IMR-90 (cell line): ENCODE results near the gene STIL. TPM values are rescaled to one million over a fixed set of nuclear protein-coding genes. Genes with fewer than 3 reads are reported as not detected.

Source experiments
- ATAC-seq: fragments of 200-7000 bp; cut with Tn5 transposase; 2 replicates; pipeline ENCODE4 v1.9.1; 2020; ENCODE audit warnings: low read depth, mild to moderate bottlenecking, moderate library complexity
- BruUV-seq: library from RNA; stranded (reverse); fragments of 400-500 nt; replicated peaks from 2 replicates; lab custom pipeline; 2021; lab: Mats Ljungman, UMichigan
- CTCF ChIA-PET: fragments of 300-600 bp; formaldehyde crosslinking; extraction: SDS; loops from one replicate; lab custom pipeline; 2021; ENCODE audit warnings: antibody characterized with exemption; lab: Yijun Ruan, JAX
- POLR2A ChIA-PET: fragments of 300-600 bp; sonication (Branson Sonifier 250); formaldehyde crosslinking; loops from one replicate; lab custom pipeline; 2022; ENCODE audit warnings: antibody characterized with exemption; ENCODE audit not compliant: unreplicated experiment; lab: Charles Lee
- DNase-seq: peaks from one replicate; pipeline ENCODE4 v3.0.0; 2013
- H2AFZ ChIP-seq: replicated peaks from 2 replicates; pipeline ENCODE3; 2013; ENCODE audit warnings: low read length, mild to moderate bottlenecking; ENCODE audit not compliant: poor library complexity
- H2AK5ac ChIP-seq: 2 replicates; pipeline ENCODE4 v1.6.1; 2013; ENCODE audit warnings: low read depth, low read length, inconsistent platforms
- H2AK9ac ChIP-seq: replicated peaks from 2 replicates; pipeline ENCODE3; 2013; ENCODE audit warnings: mild to moderate bottlenecking, low read depth, low read length, moderate library complexity; ENCODE audit not compliant: poor library complexity
- H2BK120ac ChIP-seq: 2 replicates; pipeline ENCODE4 v1.6.1; 2013; ENCODE audit warnings: low read depth, low read length, inconsistent platforms
- H2BK15ac ChIP-seq: 3 replicates; pipeline ENCODE4 v1.6.1; 2013; ENCODE audit warnings: low read depth, low read length, inconsistent platforms
- H2BK20ac ChIP-seq: 2 replicates; pipeline ENCODE4 v1.6.1; 2013; ENCODE audit warnings: low read depth, mild to moderate bottlenecking, inconsistent platforms, low read length, moderate library complexity
- H2BK5ac ChIP-seq: 2 replicates; pipeline ENCODE4 v1.6.1; 2013; ENCODE audit warnings: mild to moderate bottlenecking, low read depth, low read length, inconsistent platforms; ENCODE audit not compliant: poor library complexity, severe bottlenecking
- H3K14ac ChIP-seq: replicated peaks from 2 replicates; pipeline ENCODE4 v1.6.1; 2013; ENCODE audit warnings: low read depth, low read length, inconsistent platforms
- H3K18ac ChIP-seq: 2 replicates; pipeline ENCODE4 v1.6.1; 2013; ENCODE audit warnings: low read depth, low read length, control low read depth
- H3K23ac ChIP-seq: 2 replicates; pipeline ENCODE4 v1.6.1; 2013; ENCODE audit warnings: low read depth, low read length, inconsistent platforms
- H3K27ac ChIP-seq: 2 replicates; pipeline ENCODE4 v1.5.1; 2013; ENCODE audit warnings: mild to moderate bottlenecking, control low read depth, low read length; ENCODE audit not compliant: insufficient read depth
- H3K27me3 ChIP-seq: 2 replicates; pipeline ENCODE4 v1.6.1; 2013; ENCODE audit warnings: low read length; ENCODE audit not compliant: control insufficient read depth, insufficient read depth
- H3K36me3 ChIP-seq: 2 replicates; pipeline ENCODE4 v1.6.1; 2013; ENCODE audit warnings: low read length, mixed read lengths; ENCODE audit not compliant: control insufficient read depth, insufficient read depth
- H3K4ac ChIP-seq: 2 replicates; pipeline ENCODE4 v1.6.1; 2013; ENCODE audit warnings: low read depth, low read length, inconsistent platforms
- H3K4me1 ChIP-seq: 2 replicates; pipeline ENCODE4 v1.6.1; 2013; ENCODE audit warnings: low read length, mixed read lengths; ENCODE audit not compliant: control insufficient read depth, insufficient read depth
- H3K4me2 ChIP-seq: 2 replicates; pipeline ENCODE4 v1.6.1; 2013; ENCODE audit warnings: low read depth, mild to moderate bottlenecking, control low read depth, low read length, moderate library complexity
- H3K4me3 ChIP-seq: 2 replicates; pipeline ENCODE4 v1.5.1; 2013; ENCODE audit warnings: low read depth, mild to moderate bottlenecking, control low read depth, low read length, moderate library complexity; ENCODE audit not compliant: insufficient read depth
- H3K56ac ChIP-seq: 2 replicates; pipeline ENCODE4 v1.6.1; 2013; ENCODE audit warnings: low read length, inconsistent platforms; ENCODE audit not compliant: insufficient read depth; ENCODE audit errors: extremely low read depth
- H3K79me1 ChIP-seq, 2 experiments: 2 replicates each; pipeline ENCODE4 v1.6.1; 2013; ENCODE audit warnings: low read length in 2 of 2, inconsistent platforms in 1 of 2, low read depth in 1 of 2
- H3K9ac ChIP-seq: 2 replicates; pipeline ENCODE4 v1.6.1; 2013; ENCODE audit warnings: low read depth, low read length, control low read depth
- H3K9me1 ChIP-seq: 2 replicates; pipeline ENCODE4 v1.6.1; 2013; ENCODE audit warnings: low read length, inconsistent platforms; ENCODE audit not compliant: insufficient read depth
- H3K9me3 ChIP-seq: 2 replicates; pipeline ENCODE4 v1.6.1; 2013; ENCODE audit warnings: low read length; ENCODE audit not compliant: control insufficient read depth, insufficient read depth
- H4K20me1 ChIP-seq: 2 replicates; pipeline ENCODE4 v1.6.1; 2013; ENCODE audit warnings: low read length, inconsistent platforms; ENCODE audit not compliant: insufficient read depth
- H4K5ac ChIP-seq: 2 replicates; pipeline ENCODE4 v1.6.1; 2013; ENCODE audit warnings: mild to moderate bottlenecking, low read depth, low read length, control low read depth
- H4K8ac ChIP-seq, 2 experiments: 2 replicates each; pipeline ENCODE4 v1.6.1; 2013; ENCODE audit warnings: low read depth in 2 of 2, low read length in 2 of 2, control low read depth in 1 of 2, inconsistent platforms in 1 of 2
- H4K91ac ChIP-seq: 2 replicates; pipeline ENCODE4 v1.6.1; 2013; ENCODE audit warnings: low read depth, low read length, inconsistent platforms; ENCODE audit not compliant: insufficient read depth
- BHLHE40 ChIP-seq: fragments of 150-350 bp; IDR thresholded peaks from 2 replicates; pipeline ENCODE4 v1.6.1; 2016; ENCODE audit warnings: mild to moderate bottlenecking, low read depth, low read length
- CEBPB ChIP-seq: IDR thresholded peaks from 2 replicates; pipeline ENCODE4 v1.6.1; 2012; ENCODE audit warnings: low read depth, low read length, improper control_type of control experiment
- CHD1 ChIP-seq: IDR thresholded peaks from 2 replicates; pipeline ENCODE4 v1.6.1; 2012; ENCODE audit warnings: low read depth, low read length, improper control_type of control experiment
- FOS ChIP-seq: fragments of 150-350 bp; IDR thresholded peaks from 2 replicates; pipeline ENCODE4 v1.6.1; 2016; ENCODE audit warnings: low read depth, low read length
- MAFK ChIP-seq: IDR thresholded peaks from 2 replicates; pipeline ENCODE4 v1.6.1; 2012; ENCODE audit warnings: low read depth, low read length, improper control_type of control experiment
- MAZ ChIP-seq: IDR thresholded peaks from 2 replicates; pipeline ENCODE4 v1.6.1; 2012; ENCODE audit warnings: low read depth, mild to moderate bottlenecking, low read length, improper control_type of control experiment, moderate library complexity, borderline replicate concordance
- MXI1 ChIP-seq: IDR thresholded peaks from 2 replicates; pipeline ENCODE4 v1.6.1; 2012; ENCODE audit warnings: low read depth, mild to moderate bottlenecking, low read length, moderate library complexity, borderline replicate concordance
- POLR2A ChIP-seq: IDR thresholded peaks from 2 replicates; pipeline ENCODE4 v1.6.1; 2012; ENCODE audit warnings: mild to moderate bottlenecking, low read depth, low read length
- RAD21 ChIP-seq: IDR thresholded peaks from 2 replicates; pipeline ENCODE4 v1.6.1; 2012; ENCODE audit warnings: low read length, improper control_type of control experiment
- RCOR1 ChIP-seq: IDR thresholded peaks from 2 replicates; pipeline ENCODE4 v1.6.1; 2012; ENCODE audit warnings: mild to moderate bottlenecking, low read length, improper control_type of control experiment; ENCODE audit not compliant: insufficient replicate concordance
- WGBS, 2 experiments: methylation state at CpG; one replicate each; pipeline versions ENCODE4 v1.1.5 to v1.1.7; 2013; ENCODE audit warnings: missing lambda C conversion rate in 2 of 2; ENCODE audit not compliant: insufficient read length in 1 of 2; ENCODE audit errors: extremely low coverage in 2 of 2; 5-methylcytosine and 5-hydroxymethylcytosine counted together
- dilution Hi-C: fragments of 300-500 bp; cut with HindIII; formaldehyde crosslinking; loops from one replicate; pipeline ENCODE4 v1.14.3; 2018; ENCODE audit warnings: low sequenced_read_pairs; ENCODE audit not compliant: unreplicated experiment
- in situ Hi-C: fragments of 300-500 bp; cut with MboI; formaldehyde crosslinking; loops from 3 replicates; pipeline ENCODE4 v1.14.3; 2019; ENCODE audit warnings: low sequenced_read_pairs, inconsistent platforms, mixed read lengths
- intact Hi-C: fragments of 100-400 bp; cut with micrococcal nuclease; formaldehyde crosslinking; loops from 2 replicates; pipeline ENCODE4 v1.10.0; 2022
- polyA plus RNA-seq, 3 experiments: library from polyadenylated mRNA; depleted of rRNA; stranded (reverse); fragments of >200 nt; gene quantifications; 2 replicates each; pipeline ENCODE4 v1.2.3, GENCODE V29; 2012; ENCODE audit warnings: low replicate concordance in 1 of 3
- total RNA-seq: library from RNA; depleted of rRNA; stranded (reverse); fragments of >200 nt; gene quantifications from 2 replicates; pipeline ENCODE4 v1.2.3, GENCODE V29; 2012
- TF ChIP-seq, protein P1 (sequence below): fragments of 150-350 bp; IDR thresholded peaks from 2 replicates; pipeline ENCODE4 v1.6.1; 2017; ENCODE audit warnings: mild to moderate bottlenecking, antibody characterized with exemption, low read length, low read depth
- TF ChIP-seq, protein P2 (sequence below): conservative IDR thresholded peaks from 2 replicates; pipeline ENCODE4 v1.5.1; 2012; ENCODE audit warnings: mild to moderate bottlenecking, low read depth, low read length, improper control_type of control experiment
- TF ChIP-seq, protein P3 (sequence below): fragments of 150-350 bp; IDR thresholded peaks from 2 replicates; pipeline ENCODE4 v1.6.1; 2016; ENCODE audit warnings: low read depth, mild to moderate bottlenecking, low read length, moderate library complexity, borderline replicate concordance

STIL gene
- total and polyA plus RNA-seq, 2 of the 4 experiments (the other 2 are of a cell fraction) = 6.8 to 17.2 TPM

DNA sequence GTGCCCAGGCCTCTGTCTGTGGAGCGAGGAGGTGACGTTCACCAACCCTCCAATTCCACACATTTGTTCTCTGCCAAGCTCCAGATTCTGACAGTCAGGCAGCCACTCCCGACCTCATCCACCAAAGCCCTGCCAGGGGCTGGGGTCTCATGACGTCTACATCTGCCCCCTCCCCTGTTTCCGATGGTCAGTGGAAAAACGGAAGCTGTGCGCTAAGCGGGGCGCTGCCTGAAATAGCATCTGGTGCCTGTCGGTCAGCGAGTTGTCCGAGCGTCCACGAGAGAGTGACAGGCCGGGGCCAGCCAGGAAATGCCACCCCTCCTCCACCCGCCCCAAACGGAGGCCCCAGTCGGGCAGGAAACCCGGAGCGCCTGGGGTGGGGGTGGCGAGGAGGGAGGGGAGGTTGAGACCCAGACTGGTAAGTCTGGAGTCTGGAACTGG lies 78.7 kb downstream of the STIL start:
- Histone ChIP-seq H3K14ac (no peak overlapping the region), H3K79me1 (no peaks in the 10 kb centered on the region), H2AK9ac (no peak overlapping the region), H3K9ac (no peak overlapping the region), H4K5ac (no peak overlapping the region), H3K18ac (no peak overlapping the region), H3K4me2 (no peak overlapping the region; the same call in 1 of the 2 replicates), H3K27me3 (peaks cover 74% of the 10 kb centered on the region), H2BK120ac (no peak overlapping the region), H2BK20ac (no peak overlapping the region), H3K9me3 (peaks cover 10% of the 10 kb centered on the region), H3K9me1 (no peaks in the 10 kb centered on the region), H4K8ac (no peak overlapping the region), H2BK15ac (no peak overlapping the region), H3K27ac (no peak overlapping the region), H4K91ac (no peak overlapping the region), H2BK5ac (no peak overlapping the region), H3K4me3 (no peak overlapping the region), H3K36me3 (no peaks in the 10 kb centered on the region), H3K4me1 (peaks cover 3% of the 10 kb centered on the region; the same call in 1 of the 2 replicates), H4K20me1 (peaks cover 9% of the 10 kb centered on the region; the same call in 1 of the 2 replicates), H2AFZ (no peak overlapping the region), H3K4ac (no peak overlapping the region), H3K23ac (no peak overlapping the region), H2AK5ac (no peak overlapping the region), H3K56ac (no peak overlapping the region)
- DNase-seq = no peak
- ChIA-PET CTCF (no interaction called here), POLR2A (no interaction called here)
- no CpG with 5 or more reads among the region's 21 CpGs for WGBS, 2 experiments
- no peak for ATAC-seq
- dilution Hi-C loops = no loop called here
- TF ChIP-seq MAZ (no peak), FOS (no peak), POLR2A (no peak), RAD21 (no peak), MXI1 (no peak), CEBPB (no peak), RCOR1 (no peak), BHLHE40 (no peak), MAFK (no peak), CHD1 (no peak)
- TF ChIP-seq, protein P1, sequence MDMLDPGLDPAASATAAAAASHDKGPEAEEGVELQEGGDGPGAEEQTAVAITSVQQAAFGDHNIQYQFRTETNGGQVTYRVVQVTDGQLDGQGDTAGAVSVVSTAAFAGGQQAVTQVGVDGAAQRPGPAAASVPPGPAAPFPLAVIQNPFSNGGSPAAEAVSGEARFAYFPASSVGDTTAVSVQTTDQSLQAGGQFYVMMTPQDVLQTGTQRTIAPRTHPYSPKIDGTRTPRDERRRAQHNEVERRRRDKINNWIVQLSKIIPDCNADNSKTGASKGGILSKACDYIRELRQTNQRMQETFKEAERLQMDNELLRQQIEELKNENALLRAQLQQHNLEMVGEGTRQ = no peak
- TF ChIP-seq, protein P2, sequence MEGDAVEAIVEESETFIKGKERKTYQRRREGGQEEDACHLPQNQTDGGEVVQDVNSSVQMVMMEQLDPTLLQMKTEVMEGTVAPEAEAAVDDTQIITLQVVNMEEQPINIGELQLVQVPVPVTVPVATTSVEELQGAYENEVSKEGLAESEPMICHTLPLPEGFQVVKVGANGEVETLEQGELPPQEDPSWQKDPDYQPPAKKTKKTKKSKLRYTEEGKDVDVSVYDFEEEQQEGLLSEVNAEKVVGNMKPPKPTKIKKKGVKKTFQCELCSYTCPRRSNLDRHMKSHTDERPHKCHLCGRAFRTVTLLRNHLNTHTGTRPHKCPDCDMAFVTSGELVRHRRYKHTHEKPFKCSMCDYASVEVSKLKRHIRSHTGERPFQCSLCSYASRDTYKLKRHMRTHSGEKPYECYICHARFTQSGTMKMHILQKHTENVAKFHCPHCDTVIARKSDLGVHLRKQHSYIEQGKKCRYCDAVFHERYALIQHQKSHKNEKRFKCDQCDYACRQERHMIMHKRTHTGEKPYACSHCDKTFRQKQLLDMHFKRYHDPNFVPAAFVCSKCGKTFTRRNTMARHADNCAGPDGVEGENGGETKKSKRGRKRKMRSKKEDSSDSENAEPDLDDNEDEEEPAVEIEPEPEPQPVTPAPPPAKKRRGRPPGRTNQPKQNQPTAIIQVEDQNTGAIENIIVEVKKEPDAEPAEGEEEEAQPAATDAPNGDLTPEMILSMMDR = no peak
- TF ChIP-seq, protein P3, sequence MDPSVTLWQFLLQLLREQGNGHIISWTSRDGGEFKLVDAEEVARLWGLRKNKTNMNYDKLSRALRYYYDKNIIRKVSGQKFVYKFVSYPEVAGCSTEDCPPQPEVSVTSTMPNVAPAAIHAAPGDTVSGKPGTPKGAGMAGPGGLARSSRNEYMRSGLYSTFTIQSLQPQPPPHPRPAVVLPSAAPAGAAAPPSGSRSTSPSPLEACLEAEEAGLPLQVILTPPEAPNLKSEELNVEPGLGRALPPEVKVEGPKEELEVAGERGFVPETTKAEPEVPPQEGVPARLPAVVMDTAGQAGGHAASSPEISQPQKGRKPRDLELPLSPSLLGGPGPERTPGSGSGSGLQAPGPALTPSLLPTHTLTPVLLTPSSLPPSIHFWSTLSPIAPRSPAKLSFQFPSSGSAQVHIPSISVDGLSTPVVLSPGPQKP = no peak
- BruUV-seq = no TSS peak
- in situ Hi-C loops = no loop called here
- intact Hi-C loops = no loop called here
